K562 (cell line): ENCODE results near the gene ATP5MC3. TPM values are rescaled to one million over a fixed set of nuclear protein-coding genes. Genes with fewer than 3 reads are reported as not detected.

ENCODE experiments used
- ARID2 ChIP-seq: fragments of 450-650 bp; IDR thresholded peaks from 2 replicates; pipeline ENCODE4 v1.6.1; 2017; ENCODE audit warnings: antibody characterized with exemption, mild to moderate bottlenecking
- CCAR2 ChIP-seq: fragments of 200-400 bp; formaldehyde crosslinking; IDR thresholded peaks from 2 replicates; pipeline ENCODE4 v1.6.1; 2017; ENCODE audit warnings: mild to moderate bottlenecking, low read depth, low read length
- CCNT2 ChIP-seq: IDR thresholded peaks from 2 replicates; pipeline ENCODE4 v1.6.1; 2011; ENCODE audit warnings: borderline replicate concordance, low read depth, mild to moderate bottlenecking, moderate library complexity, mixed read lengths, low read length; ENCODE audit not compliant: insufficient read length; ENCODE audit errors: extremely low read depth
- EP400 ChIP-seq: fragments of 450-650 bp; IDR thresholded peaks from 2 replicates; pipeline ENCODE4 v1.6.1; 2017; ENCODE audit warnings: antibody characterized with exemption, mild to moderate bottlenecking, moderate library complexity
- ETS1 ChIP-seq: conservative IDR thresholded peaks from 2 replicates; pipeline ENCODE4 v1.6.1; 2011; ENCODE audit warnings: low read depth, mild to moderate bottlenecking, low read length; ENCODE audit not compliant: control insufficient read depth
- FOXP4 ChIP-seq: sonication (generic); formaldehyde crosslinking; IDR thresholded peaks from 2 replicates; pipeline ENCODE4 v1.8.0; 2022; ENCODE audit warnings: mild to moderate bottlenecking, missing genetic modification reagents, borderline replicate concordance
- HES1 ChIP-seq: fragments of 450-650 bp; IDR thresholded peaks from 2 replicates; pipeline ENCODE4 v1.6.1; 2016; ENCODE audit warnings: low read depth, mild to moderate bottlenecking, moderate library complexity
- HNRNPLL ChIP-seq: fragments of 200-400 bp; formaldehyde crosslinking; IDR thresholded peaks from 2 replicates; pipeline ENCODE4 v1.6.1; 2017; ENCODE audit warnings: low read length, low read depth, mild to moderate bottlenecking; ENCODE audit not compliant: poor library complexity, severe bottlenecking
- KLF1 ChIP-seq: fragments of 450-650 bp; IDR thresholded peaks from 2 replicates; pipeline ENCODE4 v1.6.1; 2016; ENCODE audit warnings: missing genetic modification characterization, missing compliant biosample characterization
- NFATC3 ChIP-seq: fragments of 450-650 bp; IDR thresholded peaks from 2 replicates; pipeline ENCODE4 v1.6.1; 2017; ENCODE audit warnings: mild to moderate bottlenecking
- POLR2AphosphoS2 ChIP-seq: IDR thresholded peaks from 2 replicates; pipeline ENCODE4 v1.6.1; 2012; ENCODE audit warnings: low read length, improper control_type of control experiment
- TAF7 ChIP-seq: fragments of 450-650 bp; IDR thresholded peaks from 2 replicates; pipeline ENCODE4 v1.6.1; 2016; ENCODE audit warnings: missing genetic modification characterization, missing compliant biosample characterization
- TCF3 ChIP-seq: sonication (generic); formaldehyde crosslinking; IDR thresholded peaks from 2 replicates; pipeline ENCODE4 v1.4.0; 2020; ENCODE audit warnings: mild to moderate bottlenecking, missing genetic modification reagents
- ZBTB17 ChIP-seq: fragments of 450-650 bp; formaldehyde crosslinking; IDR thresholded peaks from 2 replicates; pipeline ENCODE4 v1.4.0; 2020; ENCODE audit warnings: mild to moderate bottlenecking
- ZNF431 ChIP-seq: sonication (generic); formaldehyde crosslinking; IDR thresholded peaks from 2 replicates; pipeline ENCODE4 v1.8.0; 2022; ENCODE audit warnings: mild to moderate bottlenecking, missing genetic modification reagents
- polyA plus RNA-seq, 8 experiments: library from polyadenylated mRNA; depleted of rRNA in 4 of 8; stranded (reverse) in 5 of 8; unstranded in 3 of 8; fragments of >200 nt; fragmentation: Nextera tagmentation in 2 of 8; fragmentation: Illumina TruSeq in 1 of 8; extraction: Ambion mirVana in 2 of 8; extraction: Trizol in 1 of 8; gene quantifications; 2 replicates each; pipeline versions ENCODE4 v1.2.1 to v1.2.3, GENCODE V29; 2011 to 2014; ENCODE audit warnings: inconsistent platforms in 1 of 8, missing spikeins in 1 of 8
- total RNA-seq, 7 experiments: library from RNA; depleted of rRNA in 6 of 7; stranded (reverse); fragments of >200 nt in 6 of 7; fragmentation: Illumina TruSeq in 2 of 7; extraction: Trizol in 2 of 7; gene quantifications; 2 replicates each; pipeline versions ENCODE4 v1.2.1 to v1.2.3, GENCODE V29; 2011 to 2021; ENCODE audit warnings: low replicate concordance in 1 of 7
- TF ChIP-seq, protein P1 (sequence below): sonication (generic); formaldehyde crosslinking; IDR thresholded peaks from 2 replicates; pipeline ENCODE4 v1.8.0; 2022; ENCODE audit warnings: mild to moderate bottlenecking, low read depth, missing genetic modification reagents
- TF ChIP-seq, protein P2 (sequence below): sonication (generic); formaldehyde crosslinking; IDR thresholded peaks from 2 replicates; pipeline ENCODE4 v1.8.0; 2022; ENCODE audit warnings: missing genetic modification reagents, mild to moderate bottlenecking, borderline replicate concordance
- TF ChIP-seq, protein P3 (sequence below): sonication (generic); formaldehyde crosslinking; IDR thresholded peaks from 2 replicates; pipeline ENCODE4 v1.8.0; 2022; ENCODE audit warnings: mild to moderate bottlenecking, missing genetic modification reagents

ATP5MC3 gene
- total and polyA plus RNA-seq, 9 of the 15 experiments (the other 6 are each of a cell fraction or from before 2014, with no cell fraction given), result 423 to 2,565 (median 1,012) TPM

DNA sequence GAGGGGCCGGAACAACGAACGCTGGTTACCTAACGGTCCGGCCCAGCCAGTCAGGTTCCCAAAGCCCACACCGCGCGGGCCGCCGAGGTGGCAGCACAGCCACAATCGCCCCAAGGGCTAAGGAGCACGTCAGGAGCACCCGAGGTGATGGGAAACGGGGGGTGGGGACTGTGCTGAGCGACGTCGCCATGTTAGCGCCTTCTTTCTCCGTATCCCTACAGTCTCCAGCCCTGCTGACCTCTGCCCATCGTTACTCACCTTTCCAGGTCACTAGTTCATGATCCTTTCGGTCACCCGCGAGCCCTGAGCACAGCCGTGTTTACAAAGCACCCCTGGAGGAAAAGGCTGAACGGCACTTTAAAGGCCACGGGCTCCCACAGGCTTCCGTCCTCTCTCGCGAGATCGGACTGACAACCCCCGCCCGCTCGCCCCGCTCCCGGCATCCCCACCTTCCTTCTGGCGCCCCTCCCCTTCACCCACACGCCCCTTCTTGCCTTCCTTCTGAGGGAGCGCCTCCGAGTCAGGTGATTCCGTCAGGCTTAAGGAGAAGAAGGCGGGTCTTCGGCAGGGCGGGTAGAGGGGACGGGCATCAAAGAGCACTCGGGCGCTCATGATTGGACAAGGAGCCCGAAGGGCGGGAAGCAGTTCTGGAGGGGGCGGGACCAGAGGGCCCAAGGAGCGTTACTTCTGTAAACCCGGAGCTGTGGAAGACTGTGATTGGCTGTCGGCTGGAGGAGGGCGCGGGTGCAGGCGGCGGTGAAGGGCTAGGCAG lies 13.5 kb downstream of the ATP5MC3 start, which contains the start of gene ATF2 (continued):
- TF ChIP-seq TCF3 (CRISPR knock-in tag), result peak; percentile 54
- TF ChIP-seq HNRNPLL, result peak; percentile 84
- no peak for TF ChIP-seq ARID2
- no peak for TF ChIP-seq FOXP4 (CRISPR knock-in tag)
- TF ChIP-seq, protein P1, sequence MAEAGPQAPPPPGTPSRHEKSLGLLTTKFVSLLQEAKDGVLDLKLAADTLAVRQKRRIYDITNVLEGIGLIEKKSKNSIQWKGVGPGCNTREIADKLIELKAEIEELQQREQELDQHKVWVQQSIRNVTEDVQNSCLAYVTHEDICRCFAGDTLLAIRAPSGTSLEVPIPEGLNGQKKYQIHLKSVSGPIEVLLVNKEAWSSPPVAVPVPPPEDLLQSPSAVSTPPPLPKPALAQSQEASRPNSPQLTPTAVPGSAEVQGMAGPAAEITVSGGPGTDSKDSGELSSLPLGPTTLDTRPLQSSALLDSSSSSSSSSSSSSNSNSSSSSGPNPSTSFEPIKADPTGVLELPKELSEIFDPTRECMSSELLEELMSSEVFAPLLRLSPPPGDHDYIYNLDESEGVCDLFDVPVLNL (CRISPR knock-in tag), result peak; percentile 21; the same call in 1 of the 2 replicates
- no peak; the same call in 1 of the 2 replicates for TF ChIP-seq POLR2AphosphoS2
- no peak for TF ChIP-seq HES1
- 0 out of 2 replicates have a peak, but pooled peaks have one; percentile 26 for TF ChIP-seq ETS1
- 0 out of 2 replicates have a peak, but pooled peaks have one; percentile 19 for TF ChIP-seq NFATC3
- TF ChIP-seq EP400, result peak; percentile 97
- TF ChIP-seq TAF7 (tag), result peak; percentile 92
- TF ChIP-seq, protein P2, sequence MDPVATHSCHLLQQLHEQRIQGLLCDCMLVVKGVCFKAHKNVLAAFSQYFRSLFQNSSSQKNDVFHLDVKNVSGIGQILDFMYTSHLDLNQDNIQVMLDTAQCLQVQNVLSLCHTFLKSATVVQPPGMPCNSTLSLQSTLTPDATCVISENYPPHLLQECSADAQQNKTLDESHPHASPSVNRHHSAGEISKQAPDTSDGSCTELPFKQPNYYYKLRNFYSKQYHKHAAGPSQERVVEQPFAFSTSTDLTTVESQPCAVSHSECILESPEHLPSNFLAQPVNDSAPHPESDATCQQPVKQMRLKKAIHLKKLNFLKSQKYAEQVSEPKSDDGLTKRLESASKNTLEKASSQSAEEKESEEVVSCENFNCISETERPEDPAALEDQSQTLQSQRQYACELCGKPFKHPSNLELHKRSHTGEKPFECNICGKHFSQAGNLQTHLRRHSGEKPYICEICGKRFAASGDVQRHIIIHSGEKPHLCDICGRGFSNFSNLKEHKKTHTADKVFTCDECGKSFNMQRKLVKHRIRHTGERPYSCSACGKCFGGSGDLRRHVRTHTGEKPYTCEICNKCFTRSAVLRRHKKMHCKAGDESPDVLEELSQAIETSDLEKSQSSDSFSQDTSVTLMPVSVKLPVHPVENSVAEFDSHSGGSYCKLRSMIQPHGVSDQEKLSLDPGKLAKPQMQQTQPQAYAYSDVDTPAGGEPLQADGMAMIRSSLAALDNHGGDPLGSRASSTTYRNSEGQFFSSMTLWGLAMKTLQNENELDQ (CRISPR knock-in tag), result no peak
- no peak for TF ChIP-seq CCAR2
- TF ChIP-seq KLF1 (tag), result 0 out of 2 replicates have a peak, but pooled peaks have one; percentile 52
- TF ChIP-seq ZNF431 (CRISPR knock-in tag), result peak; percentile 72; the same call in 1 of the 2 replicates
- TF ChIP-seq CCNT2, result peak; percentile 63
- TF ChIP-seq, protein P3, sequence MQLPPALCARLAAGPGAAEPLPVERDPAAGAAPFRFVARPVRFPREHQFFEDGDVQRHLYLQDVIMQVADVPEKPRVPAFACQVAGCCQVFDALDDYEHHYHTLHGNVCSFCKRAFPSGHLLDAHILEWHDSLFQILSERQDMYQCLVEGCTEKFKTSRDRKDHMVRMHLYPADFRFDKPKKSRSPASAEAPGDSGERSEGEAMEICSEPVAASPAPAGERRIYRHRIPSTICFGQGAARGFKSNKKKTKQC (CRISPR knock-in tag), result peak; percentile 80
- TF ChIP-seq ZBTB17 (CRISPR knock-in tag), result peak; percentile 82; the same call in 1 of the 2 replicates
